HG03196 (cell line): Measurements from ENCODE around the gene GRID1.
"Not testable (repeated sequence)": the region's sequence is repeated elsewhere in the genome, so short reads cannot be mapped to it uniquely, and the experiment has no call there.

ENCODE experiments used
- ATAC-seq: cut with Tn5 transposase; IDR thresholded peaks from one replicate; pipeline ENCODE4 v1.9.1; 2021; ENCODE audit not compliant: unreplicated experiment

GRID1 gene

DNA sequence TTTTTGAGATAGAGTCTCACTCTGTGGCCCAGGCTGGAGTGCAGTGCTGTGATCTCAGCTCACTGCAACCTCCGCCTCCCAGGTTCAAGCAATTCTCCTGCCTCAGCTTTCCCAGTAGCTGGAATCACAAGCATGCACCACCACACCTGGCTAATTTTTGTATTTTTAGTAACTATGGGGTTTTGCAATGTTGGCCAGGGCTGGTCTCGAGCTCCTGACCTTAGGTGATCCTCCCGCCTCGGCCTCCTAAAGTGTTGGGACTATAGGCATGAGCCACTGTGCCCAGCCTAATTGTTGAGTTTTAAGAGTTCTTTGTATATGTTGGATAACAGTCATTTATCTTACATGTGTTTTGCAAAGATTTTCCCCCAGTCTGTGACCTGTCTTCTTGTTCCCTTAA is 667.5 kb downstream of the GRID1 start:
- ATAC-seq, result not testable (repeated sequence)

DNA sequence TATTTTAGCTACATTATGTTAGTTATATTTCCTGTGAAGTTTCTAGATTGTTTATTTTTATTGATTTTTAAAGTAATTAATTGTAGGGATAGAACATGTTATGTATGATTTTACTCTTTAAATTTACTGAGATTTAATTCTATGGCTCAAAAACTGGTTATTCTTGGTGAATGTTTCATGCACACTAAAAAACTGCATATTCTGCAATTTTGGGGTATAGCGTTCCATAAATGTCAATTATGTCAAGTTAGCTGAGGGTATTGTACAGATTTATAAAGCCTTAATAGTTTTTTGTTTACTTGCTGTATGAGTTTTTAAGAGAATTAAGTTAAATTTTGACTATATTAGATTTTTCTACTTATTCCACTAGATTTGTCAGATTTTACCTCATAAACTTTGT is 669.7 kb downstream of the GRID1 start:
- no peak for ATAC-seq

DNA sequence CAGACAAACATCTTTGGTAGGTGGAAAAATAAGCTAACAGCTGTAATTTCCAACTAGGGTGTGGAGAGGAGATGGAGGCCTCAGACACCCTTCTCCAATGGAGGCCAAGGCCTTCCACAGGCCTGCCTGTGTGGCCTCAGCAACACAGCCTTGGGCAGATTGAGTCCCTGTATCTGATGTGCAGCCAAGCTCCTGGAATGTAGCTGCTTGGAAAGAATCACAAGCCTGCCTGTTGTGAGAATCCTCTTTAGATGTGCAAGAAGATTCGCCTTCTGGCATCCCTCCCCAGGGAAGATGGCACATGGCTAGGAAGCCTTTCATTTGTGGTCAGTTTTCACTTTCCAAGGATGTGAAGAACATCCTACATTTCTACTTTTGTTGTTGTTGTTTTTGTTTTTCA is 684.0 kb downstream of the GRID1 start:
- no peak for ATAC-seq

DNA sequence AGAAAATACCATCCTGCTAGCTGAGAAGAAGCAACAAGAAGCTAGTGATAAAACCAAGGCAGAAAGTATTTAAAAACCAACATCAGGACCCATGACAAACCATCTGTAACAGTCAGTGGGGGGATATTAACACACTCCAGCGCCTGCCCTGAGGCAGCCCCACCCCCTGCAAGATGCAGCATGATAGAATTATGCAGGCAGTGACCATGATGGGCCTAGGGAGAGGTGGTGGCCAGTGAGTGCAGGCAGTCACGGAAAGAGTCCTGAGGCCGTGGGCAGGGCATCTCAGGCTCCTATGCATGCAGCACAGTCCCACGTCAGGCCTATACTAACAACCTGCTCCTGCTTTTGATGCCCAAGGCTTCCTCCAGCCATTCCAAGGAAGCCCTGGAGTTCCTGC is 686.9 kb downstream of the GRID1 start:
- ATAC-seq, result no peak

DNA sequence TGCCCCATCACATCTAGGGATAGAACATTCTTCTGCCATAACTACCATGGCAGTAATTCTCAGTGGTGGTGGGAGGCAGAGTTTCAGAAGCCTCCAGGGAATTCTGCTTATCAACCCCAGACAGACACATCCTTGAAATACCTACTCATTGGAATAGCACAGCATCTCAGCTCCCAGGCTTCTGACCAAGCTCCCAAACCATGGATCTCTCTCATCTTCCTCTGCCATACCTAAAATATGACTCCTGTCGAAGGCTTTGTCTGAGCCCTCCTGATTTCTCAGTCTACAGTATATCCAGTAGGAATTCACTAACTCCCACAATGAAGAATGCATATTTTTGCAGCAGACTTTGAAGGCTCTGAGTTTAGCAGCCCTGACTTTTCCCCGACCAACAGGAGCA is 687.5 kb downstream of the GRID1 start:
- ATAC-seq, result no peak

DNA sequence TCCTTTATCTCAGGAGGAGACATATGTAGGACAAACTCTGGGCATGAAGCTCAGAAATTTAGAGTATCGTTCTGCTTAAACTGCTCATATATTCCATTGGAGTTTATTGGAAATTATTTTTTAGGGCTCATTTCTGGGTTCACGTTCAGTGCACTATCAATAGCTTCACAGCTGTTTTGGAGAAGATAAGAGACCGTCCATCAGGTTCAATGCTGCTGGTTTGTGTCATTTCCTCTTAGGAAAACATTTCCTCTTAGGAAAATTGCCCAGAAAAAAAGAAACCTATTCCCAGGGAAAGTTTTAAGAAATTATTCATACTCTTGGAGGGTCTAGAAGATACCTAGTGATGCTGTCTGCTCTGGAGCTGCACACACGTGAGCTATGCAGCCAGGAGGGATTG is 691.7 kb downstream of the GRID1 start:
- ATAC-seq, result no peak

DNA sequence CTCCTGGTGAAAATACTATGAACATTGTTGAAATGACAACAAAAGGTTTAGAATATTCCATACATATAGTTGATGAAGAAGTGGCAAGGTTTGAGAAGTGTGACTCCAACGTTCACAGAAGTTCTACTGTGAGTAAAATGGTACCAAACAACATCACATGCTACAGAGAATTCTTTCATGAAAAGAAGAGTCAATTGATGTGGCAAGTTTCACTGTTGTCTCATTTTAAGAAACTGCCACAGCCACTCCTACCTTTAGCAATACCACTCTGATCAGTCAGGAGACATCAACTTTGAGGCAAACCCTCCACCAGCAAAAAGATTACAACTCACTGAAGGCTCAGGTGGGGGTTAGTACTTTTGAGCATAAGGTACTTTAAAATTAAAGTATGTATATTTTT is 693.3 kb downstream of the GRID1 start:
- no peak for ATAC-seq

DNA sequence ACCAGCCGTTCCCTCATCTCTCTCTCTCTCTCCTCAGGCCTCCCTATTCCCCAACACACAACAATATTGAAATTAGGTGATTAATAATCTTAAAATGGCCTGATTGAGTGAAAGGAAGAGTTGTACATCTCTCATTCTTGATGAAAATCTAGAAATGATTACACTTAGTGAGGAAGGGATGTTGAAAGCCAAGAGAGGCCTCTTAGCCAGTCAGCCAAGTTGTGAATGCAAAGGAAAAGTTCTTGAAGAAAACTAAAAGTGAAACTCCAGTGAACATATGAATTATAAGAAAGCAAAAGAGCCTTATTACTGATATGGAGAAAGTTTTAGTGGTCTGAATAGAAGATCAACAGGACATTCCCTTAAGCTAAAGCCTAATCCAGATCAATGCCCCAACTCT is 695.1 kb downstream of the GRID1 start:
- no peak for ATAC-seq

DNA sequence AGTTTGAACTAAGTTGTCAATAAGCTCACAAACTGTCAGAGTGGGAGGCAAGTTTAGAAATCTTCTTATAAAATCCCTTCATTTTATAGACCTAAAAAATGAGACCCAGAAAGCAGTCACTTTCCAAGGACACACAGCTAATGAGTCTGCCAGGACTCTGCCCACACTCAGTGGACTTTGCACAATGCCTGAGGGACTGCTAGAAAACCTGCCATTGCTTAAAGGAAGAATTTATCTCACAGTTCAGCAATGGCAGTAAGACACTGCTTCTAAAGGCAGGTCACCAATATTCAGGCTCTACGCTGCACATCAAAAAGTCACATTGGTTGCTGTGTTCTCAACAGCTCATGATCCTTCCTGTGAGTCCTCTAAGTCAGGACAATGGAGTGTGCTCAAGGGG is 698.1 kb downstream of the GRID1 start:
- no peak for ATAC-seq

DNA sequence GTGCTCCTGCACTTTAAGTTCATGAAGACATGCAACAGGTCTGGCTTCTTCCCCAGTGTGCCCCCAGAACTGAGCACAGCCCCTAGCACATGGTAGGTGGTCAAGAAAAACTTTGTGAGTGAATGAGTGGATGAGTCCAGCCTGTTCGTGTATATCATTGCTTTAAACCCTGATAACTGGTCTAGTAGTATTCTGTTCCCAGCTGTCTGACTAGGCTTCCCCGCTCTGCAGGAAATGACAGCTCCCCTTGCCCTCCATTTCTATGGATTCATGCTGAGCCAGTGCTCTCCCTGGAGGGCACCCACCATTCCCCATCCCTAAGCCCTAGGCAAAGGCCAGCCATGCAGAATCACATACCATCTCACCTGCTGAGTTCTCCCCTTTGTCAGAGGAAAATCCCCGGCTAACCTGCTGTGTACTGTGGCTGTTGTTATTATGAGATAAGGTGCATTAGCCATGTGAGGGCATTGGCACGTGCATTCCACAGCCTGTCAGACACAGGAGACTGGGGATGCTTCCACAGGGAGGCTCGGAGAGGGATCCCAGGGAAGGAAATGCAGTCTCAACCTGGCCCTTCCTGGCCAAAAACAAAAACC is 698.9 kb downstream of the GRID1 start:
- no peak for ATAC-seq

DNA sequence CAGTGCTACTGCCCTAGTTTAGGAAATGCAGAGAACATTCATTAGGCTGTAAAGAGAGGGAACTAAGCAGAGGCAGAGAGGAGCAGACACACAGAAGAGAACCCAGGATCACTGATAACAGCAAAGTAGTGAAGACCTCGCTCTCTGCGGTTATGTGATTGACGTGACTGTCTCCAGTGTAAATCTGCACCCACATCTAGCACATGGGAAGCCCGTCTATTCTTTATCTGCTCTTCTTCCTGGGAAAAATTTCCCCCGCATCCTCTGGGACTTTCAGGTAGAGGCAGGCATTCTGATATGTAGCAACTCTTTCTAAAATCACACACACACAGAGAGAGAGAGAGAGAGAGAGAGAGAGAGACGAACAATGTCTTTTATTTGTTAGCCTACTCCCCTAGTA is 699.6 kb downstream of the GRID1 start:
- ATAC-seq, result no peak

DNA sequence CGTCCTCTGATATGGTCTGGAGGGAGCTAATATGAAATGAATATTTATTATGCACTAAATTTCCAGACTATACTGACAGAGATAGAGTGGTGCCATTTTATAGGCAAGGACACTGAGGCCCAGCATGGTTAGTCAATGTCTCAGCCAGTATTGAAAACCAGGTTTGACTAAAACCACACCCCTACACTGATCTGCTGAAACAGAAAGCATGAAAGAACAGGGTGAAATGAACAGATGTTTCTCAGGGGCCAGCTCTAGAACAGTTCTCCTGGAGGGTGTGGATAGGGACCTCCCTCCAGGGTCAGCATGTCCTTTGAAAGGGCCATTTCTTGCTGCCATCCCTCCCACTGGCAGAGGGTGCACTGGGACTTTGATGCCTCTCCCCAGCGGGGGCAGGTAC is 700.5 kb downstream of the GRID1 start:
- no peak for ATAC-seq

DNA sequence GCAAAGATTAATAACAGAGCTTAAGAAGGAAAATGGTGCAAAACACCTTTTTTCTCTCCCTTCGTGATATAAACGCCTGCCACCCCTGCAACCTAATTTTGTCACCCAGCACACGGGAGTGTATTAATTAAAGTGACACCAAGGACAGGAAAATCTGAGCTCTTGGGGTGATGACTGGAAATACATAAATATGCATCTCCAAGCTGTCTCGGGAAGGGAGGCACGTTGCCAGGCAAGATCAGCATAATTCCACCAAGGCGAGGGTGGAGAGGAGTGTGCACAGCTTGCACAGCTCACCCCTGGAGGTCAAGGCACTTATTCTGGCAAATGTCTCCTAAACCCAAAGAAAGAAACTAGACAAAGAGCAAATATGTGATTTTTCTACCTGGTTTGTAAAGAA is 700.9 kb downstream of the GRID1 start:
- no peak for ATAC-seq

DNA sequence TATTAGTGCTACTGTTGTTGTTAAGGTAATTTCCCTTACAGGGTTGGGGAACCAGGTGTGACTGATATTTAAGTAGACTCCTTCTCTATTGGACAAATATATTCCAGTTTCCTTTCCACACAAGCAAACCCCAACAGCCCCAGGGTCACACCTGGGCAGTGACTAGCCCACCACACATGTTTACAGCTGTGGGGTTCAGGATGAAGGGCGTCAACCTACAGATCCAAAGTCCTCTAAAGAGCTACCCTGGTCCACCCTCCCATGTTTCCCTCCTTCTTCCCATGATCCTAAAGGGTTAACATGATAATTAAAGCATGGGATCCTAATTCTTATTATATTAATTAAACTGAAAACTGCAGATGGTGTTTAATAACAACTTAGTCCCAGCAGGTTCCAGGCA is 701.5 kb downstream of the GRID1 start:
- no peak for ATAC-seq

DNA sequence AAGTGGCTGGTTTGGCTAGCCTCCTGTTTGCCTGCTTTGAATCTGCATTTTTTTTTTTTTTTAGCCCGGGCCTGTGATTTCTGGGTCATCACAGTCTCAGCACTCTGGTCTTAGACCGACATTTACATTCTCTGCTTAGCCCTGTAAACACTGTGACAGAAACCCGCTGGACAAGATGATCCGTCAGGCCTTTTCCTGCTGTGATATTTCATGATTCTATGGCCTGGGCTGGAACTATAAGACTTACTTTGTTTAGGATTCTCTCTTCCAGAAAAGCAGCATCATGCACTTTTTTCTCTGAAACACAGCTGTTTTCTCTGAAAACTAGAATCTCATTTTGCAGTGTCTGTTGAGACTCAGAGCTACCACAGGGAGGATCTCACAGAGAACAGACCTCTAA is 705.5 kb downstream of the GRID1 start:
- ATAC-seq, result no peak

DNA sequence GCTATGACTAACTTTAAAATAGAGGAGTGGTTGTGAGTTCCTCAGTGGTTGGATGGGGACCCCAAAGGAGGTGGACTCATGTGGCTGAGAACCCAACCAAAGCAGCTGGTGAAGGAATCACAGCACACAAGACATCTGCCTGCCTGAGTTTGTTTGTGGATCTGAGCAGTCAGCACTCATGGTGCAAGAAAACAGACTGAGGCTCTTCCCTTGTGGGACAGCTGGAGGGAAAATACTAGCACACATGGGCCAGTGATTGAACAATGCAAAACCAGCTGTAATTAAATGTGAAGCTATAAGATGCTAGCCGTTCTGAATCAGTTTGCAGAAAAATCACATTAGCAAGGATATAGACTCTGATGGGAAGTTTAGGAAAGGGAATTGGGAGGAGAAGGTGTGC is 707.3 kb downstream of the GRID1 start:
- ATAC-seq, result no peak

DNA sequence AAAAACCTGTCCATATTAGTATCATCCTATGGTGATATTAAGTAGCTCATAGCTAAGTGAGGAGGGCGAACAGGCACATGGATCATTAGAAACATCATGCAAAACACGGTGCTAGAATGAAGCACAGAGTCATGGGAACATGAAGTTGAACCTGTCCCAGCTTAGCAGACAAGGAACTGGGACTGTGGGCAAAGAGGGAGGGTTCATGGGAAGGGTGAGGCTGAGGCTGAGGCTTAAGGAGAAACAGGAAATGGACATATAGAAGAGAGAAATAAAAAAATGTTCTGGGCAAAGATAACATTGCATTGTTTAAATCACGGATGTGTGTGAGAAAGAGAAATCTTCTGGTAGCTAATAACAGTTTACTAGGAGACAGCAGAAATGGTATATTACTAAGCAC is 708.1 kb downstream of the GRID1 start:
- ATAC-seq, result no peak

DNA sequence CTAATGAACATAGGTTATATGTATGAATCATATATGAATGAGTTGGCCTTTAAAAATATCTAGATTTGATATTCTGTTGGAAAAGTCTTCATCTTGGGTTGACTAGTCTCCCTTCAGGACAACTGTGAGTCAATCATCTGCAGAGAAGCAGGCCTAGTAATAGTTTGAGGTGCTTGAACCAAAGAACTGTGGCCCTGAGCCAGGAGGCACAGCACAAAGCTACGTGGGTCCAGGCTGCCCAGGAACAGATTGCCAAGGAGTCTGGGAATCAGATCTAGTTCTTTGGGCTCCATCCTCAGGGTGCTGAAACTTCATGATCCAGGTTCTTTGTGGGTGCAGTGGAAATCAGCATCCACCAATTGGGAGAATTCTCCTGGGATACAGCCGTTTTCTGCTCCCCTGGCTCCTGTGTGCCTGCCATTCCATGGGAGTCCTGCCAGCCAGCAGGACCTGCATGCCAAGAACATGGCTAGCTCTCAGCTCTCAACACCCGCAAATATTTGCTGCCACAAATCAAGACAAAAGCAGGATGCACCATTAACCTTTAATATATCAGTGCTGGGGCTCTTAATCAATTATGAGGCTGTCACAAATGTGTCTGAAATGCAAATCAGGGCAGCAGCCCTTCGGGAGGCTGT is 709.0 kb downstream of the GRID1 start:
- ATAC-seq, result no peak

DNA sequence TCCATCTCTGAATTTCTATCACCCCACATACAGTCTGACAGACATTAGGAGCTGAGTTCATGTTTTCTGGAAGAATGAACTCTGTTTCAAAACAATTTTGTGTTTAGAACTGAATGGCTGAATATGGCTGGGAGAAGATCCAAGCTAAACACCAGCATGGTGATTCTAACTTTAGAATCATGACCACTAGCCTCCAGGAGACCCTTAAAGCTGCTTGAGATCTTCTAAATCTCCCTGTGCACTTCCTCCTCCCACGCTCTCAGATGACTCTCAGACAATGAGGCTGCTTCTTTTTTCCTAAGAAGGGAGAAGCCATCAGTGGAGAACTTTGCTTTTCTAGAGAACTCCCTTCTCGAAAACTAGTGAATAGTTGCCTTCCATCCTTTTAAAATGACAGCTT is 711.2 kb downstream of the GRID1 start:
- no peak for ATAC-seq

DNA sequence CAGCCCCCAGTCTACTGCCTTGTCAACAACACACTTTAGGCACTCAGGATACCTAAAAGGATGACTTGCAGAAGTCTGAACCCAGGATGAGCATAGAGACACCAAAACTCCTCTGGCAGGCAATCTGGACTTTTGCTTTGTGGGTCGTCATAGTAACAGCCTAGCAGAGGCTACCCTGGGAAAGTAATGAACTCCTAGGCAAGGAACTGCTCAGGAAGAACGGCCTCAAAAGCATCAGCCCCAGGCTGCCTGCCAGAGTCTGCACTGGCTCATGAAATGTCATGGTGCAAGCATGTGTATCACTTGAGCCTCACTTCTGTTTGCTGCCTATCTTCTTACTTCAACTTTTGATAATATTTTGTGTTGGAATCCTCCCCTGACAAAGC is 715.1 kb downstream of the GRID1 start:
- no peak for ATAC-seq

DNA sequence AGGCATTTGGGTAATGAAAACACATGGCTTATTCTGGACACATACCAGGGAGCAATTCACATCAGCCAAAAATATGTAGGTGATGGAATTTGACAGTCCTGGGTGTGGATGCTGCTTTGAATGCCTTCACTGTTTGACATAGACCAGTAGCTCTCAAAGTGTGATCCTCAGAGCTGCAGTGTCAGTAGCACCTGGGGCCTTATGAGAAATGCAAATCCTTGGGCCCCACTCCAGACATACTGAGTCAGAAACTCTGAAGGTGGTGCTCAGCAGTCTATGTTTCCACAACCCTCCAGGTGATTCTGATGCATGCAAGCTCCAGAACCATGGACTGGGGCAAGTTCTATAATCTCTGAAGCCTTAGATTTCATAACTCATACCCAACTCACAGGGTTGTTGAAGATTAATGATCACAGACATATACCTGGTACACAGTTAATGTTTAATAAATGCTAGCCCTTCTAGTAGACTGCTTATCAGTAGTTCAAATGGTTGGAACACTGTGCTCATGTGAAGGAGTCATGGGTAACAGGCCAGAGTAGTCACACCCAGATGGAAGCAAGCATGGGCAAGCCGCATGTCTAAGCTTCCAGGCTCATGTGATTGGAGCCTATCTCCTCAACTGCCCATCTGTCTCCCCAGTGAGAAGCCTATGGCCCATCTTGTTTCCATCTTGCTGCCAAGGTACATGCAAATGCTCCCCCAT is 715.7 kb downstream of the GRID1 start:
- no peak for ATAC-seq

DNA sequence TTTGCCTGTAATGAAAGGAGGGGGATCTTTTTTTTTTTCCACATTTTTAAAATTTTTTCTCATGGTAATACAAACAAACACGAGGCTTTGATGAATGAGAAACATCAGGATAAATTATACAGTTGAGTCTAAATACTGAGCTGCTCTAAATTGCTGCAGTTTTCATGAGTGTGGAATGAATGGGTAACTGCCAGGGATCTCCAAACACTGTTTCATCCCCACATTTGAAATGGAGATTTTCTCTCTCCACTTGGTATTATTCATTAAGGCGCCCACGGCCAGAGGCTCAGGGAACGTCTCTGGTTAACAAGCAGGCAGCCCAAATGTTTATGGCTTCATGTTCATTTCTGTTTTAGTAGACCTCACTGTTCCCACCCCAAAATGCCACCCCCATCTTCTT is 717.1 kb downstream of the GRID1 start:
- ATAC-seq, result no peak

DNA sequence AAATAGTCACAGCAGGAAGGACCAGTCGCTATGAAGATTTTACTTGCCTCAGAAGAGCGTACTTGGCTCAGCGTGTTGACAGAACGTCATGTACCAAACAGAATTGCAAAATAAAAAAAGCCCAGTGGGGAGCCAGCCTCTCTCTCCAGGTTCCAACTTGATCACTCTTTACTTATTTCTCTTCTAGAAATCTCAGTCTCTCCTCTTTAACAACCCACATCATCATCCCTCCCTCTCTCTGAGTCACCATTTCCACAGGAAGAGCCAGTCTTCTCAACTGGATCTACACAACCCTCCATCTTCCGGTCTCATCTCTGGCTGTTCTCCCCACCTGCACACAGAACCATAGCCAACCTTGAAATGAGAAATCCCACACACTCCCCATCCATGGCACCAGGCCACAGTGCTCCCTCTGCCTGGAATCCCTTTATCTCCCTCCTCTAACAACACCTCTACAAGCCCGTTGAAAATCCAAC is 718.3 kb downstream of the GRID1 start:
- no peak for ATAC-seq
